Tibial artery (tissue), 4 donors: Measurements from ENCODE around the gene CALD1.

ENCODE experiments used
- DNase-seq, 2 donors: peaks; one replicate each; pipeline ENCODE4 v3.0.0-alpha.2; 2019
- H3K27ac ChIP-seq, 2 donors: fragments of 200-600 bp; sonication (generic) in 1 of 2; 1 replicate in 1 of 2; 2 replicates in 1 of 2; pipeline ENCODE4 v1.5.1; 2018 to 2019; ENCODE audit warnings: mild to moderate bottlenecking in 1 of 2
- H3K27me3 ChIP-seq, 2 donors: fragments of 200-600 bp; sonication (generic) in 1 of 2; one replicate each; pipeline versions ENCODE4 v1.5.1 to v1.6.0; 2016 to 2019
- H3K36me3 ChIP-seq, 3 donors: fragments of 200-600 bp; sonication (generic) in 2 of 3; one replicate each; pipeline ENCODE4 v1.5.1; 2016 to 2019; ENCODE audit warnings: mild to moderate bottlenecking in 2 of 3
- H3K4me1 ChIP-seq, 4 donors: fragments of 200-600 bp; sonication (generic) in 2 of 4; 1 replicate in 3 of 4; 2 replicates in 1 of 4; pipeline ENCODE4 v1.5.1; 2016 to 2019
- H3K4me3 ChIP-seq, 2 donors: fragments of 200-600 bp; sonication (generic) in 1 of 2; 1 replicate in 1 of 2; 2 replicates in 1 of 2; pipeline ENCODE4 v1.5.1; 2018 to 2019; ENCODE audit warnings: mild to moderate bottlenecking in 2 of 2
- H3K9me3 ChIP-seq, 3 donors: fragments of 200-600 bp; sonication (generic) in 1 of 3; one replicate each; pipeline ENCODE4 v1.5.1; 2016 to 2019
- CTCF ChIP-seq, 2 experiments: fragments of 200-600 bp in 1 of 2; fragments of 450-650 bp in 1 of 2; IDR thresholded peaks; one replicate each; pipeline ENCODE4 v1.5.1; 2017 to 2019; ENCODE audit warnings: antibody characterized with exemption in 2 of 2, mild to moderate bottlenecking in 1 of 2, moderate library complexity in 1 of 2
- intact Hi-C: fragments of 100-400 bp; cut with DNase I; formaldehyde crosslinking; loops from one replicate; pipeline ENCODE4 v1.15.0; 2023; ENCODE audit warnings: low total_unique reads

Gene CALD1

DNA sequence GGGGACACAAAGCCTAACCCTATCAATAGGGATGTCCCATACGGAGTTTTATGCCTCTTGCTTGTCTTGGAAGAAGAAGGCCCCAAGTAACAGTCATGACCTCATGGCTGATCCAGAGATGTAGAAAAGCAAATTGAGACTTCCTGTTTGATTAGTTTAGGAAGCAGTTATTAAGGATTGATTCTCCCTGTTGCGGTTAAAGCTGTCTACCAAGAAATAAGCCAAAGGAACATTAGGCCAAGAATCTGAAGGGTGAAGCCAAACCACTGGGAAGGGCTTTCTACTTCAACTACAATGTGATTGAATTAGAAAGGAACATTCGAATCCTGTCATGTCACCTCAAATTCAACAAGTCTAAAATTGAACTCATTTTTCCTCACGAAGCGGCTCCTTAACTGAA lies 146.3 kb downstream of the CALD1 start:
- Histone ChIP-seq H3K27ac (peak overlapping the region; percentile 1 to 43), H3K4me1 (peaks cover 0 to 74% (median 10%) of the 10 kb centered on the region in 4 donors), H3K9me3 (no peaks in the 10 kb centered on the region), H3K36me3 (peaks cover 10 to 16% (median 15%) of the 10 kb centered on the region in 3 donors), H3K27me3 (no peaks in the 10 kb centered on the region), H3K4me3 (no peak overlapping the region)
- DNase-seq = no peak
- no peak for TF ChIP-seq CTCF (IDR thresholded peaks at IDR 0.05)
- intact Hi-C loops = no loop called here

DNA sequence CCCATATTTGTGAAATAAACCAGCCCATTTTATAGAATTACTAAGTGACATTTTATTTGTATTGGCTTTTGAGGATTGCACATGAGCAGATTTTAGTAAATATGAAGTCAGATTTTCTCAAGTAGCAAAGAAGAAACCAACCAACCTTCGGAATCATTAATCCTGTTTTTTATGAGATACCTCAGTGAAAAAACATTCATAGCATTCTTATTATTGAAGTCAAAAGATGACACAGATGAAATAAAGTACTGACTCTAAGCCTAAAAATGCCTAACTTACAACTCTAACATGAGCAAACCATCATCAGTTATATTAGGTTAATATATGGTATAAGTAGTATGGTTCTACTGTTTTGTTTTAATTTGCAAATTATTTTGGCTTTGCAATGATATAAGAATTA lies 147.0 kb downstream of the CALD1 start:
- no peaks in the 10 kb centered on the region for H3K27me3 ChIP-seq
- H3K4me1 ChIP-seq = peaks cover 0 to 76% (median 13%) of the 10 kb centered on the region in 4 donors
- no peak for TF ChIP-seq CTCF (IDR thresholded peaks at IDR 0.05)
- H3K9me3 ChIP-seq = no peaks in the 10 kb centered on the region
- H3K4me3 ChIP-seq = no peak overlapping the region
- peak overlapping the region in 1 of 2 donors; percentile 43 for H3K27ac ChIP-seq
- intact Hi-C loops = no loop called here
- no peak for DNase-seq
- peaks cover 10 to 16% (median 15%) of the 10 kb centered on the region in 3 donors for H3K36me3 ChIP-seq

DNA sequence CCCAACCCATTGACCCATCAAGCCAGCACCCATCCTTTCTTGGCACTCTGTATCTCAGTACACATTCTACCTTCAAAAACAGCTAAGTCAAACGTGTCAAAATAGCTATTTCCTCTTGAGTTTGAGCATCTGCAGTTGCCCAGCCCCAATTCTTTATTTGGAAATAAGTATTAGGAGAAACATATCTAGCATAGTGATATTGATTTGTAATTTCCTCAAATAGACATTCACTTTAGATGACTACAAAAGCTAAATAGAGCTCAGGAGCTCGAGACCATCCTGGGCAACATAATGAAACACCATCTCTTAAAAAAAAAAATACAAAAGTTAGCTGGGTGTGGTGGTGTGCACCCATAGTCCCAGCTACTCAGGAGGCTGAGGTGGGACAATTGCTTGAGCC lies 147.6 kb downstream of the CALD1 start:
- TF ChIP-seq CTCF (IDR thresholded peaks at IDR 0.05) = no peak
- no peak for DNase-seq
- H3K4me1 ChIP-seq = peaks cover 0 to 76% (median 15%) of the 10 kb centered on the region in 4 donors
- no peaks in the 10 kb centered on the region for H3K9me3 ChIP-seq
- no peaks in the 10 kb centered on the region for H3K27me3 ChIP-seq
- H3K27ac ChIP-seq = no peak overlapping the region
- H3K4me3 ChIP-seq = no peak overlapping the region
- intact Hi-C loops = no loop called here
- H3K36me3 ChIP-seq = peaks cover 10 to 16% (median 15%) of the 10 kb centered on the region in 3 donors

GRCh38 chr7:134927723-134928122 lies 148.3 kb downstream of the CALD1 start:
- DNase-seq = no peak
- Histone ChIP-seq H3K4me3 (no peak overlapping the region), H3K36me3 (peaks cover 10 to 16% (median 15%) of the 10 kb centered on the region in 3 donors), H3K9me3 (no peaks in the 10 kb centered on the region), H3K27me3 (no peaks in the 10 kb centered on the region), H3K27ac (peak overlapping the region in 1 of 2 donors; percentile 26), H3K4me1 (peaks cover 0 to 76% (median 15%) of the 10 kb centered on the region in 4 donors)
- no peak for TF ChIP-seq CTCF (IDR thresholded peaks at IDR 0.05)
- intact Hi-C loops = no loop called here

- no peak for TF ChIP-seq CTCF (IDR thresholded peaks at IDR 0.05)
- H3K36me3 ChIP-seq = peaks cover 10 to 18% (median 15%) of the 10 kb centered on the region in 3 donors
- no peaks in the 10 kb centered on the region for H3K27me3 ChIP-seq
- intact Hi-C loops = no loop called here
- no peak overlapping the region for H3K4me3 ChIP-seq
- DNase-seq = no peak
- peak overlapping the region in 1 of 2 donors; percentile 26 for H3K27ac ChIP-seq
- H3K9me3 ChIP-seq = no peaks in the 10 kb centered on the region
- peaks cover 0 to 75% (median 15%) of the 10 kb centered on the region in 4 donors for H3K4me1 ChIP-seq
Observed at GRCh38 chr7:134928554-134928953, 149.1 kb downstream of the CALD1 start.

DNA sequence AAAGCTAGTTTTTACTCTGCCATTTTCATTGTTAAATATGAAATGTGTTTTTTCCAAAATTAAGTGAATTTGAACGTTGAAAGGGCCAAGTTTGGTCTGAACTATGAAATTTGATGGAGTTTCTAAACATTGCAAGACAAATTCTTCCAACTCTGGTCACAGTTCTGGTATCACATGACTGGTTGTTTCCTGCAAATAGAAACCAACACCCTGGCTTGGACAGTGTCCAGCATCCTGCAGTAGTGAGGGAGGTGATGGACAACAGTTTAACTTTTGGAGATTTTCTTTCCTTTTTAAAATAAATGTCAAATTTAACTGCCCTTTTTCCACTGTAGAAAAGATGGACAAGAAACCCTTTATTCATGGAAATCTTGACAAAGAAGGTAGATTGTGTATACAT lies 152.1 kb downstream of the CALD1 start:
- H3K4me3 ChIP-seq = no peak overlapping the region
- peak overlapping the region; percentile 80 for H3K27ac ChIP-seq
- peak in 1 of 2 donors; percentile 42 for DNase-seq
- TF ChIP-seq CTCF (IDR thresholded peaks at IDR 0.05) = no peak
- no peaks in the 10 kb centered on the region for H3K9me3 ChIP-seq
- peaks cover 0 to 80% (median 22%) of the 10 kb centered on the region in 4 donors for H3K4me1 ChIP-seq
- intact Hi-C loops = loop anchor here (10.0 kb wide), 2 partner anchors 47 to 87 kb away; no protein-coding TSS in a partner anchor
- H3K36me3 ChIP-seq = peaks cover 37 to 44% (median 38%) of the 10 kb centered on the region in 3 donors
- H3K27me3 ChIP-seq = no peaks in the 10 kb centered on the region
